Endodermal cell (in vitro differentiated cells): Measurements from ENCODE around the gene SLIT3. TPM values are rescaled to one million over a fixed set of nuclear protein-coding genes. Genes with fewer than 3 reads are reported as not detected.
A peak's percentile ranks its signal among the peaks of the same experiment; 100 is the strongest.

Experiments
- DNase-seq: peaks from one replicate; pipeline ENCODE4 v3.0.0-alpha.2; 2017
- H3K27ac ChIP-seq: 2 replicates; pipeline ENCODE4 v1.5.1; 2013; ENCODE audit warnings: mild to moderate bottlenecking, low read depth, low read length, moderate library complexity
- H3K27me3 ChIP-seq: 2 replicates; pipeline ENCODE4 v1.6.1; 2013; ENCODE audit warnings: mild to moderate bottlenecking, low read length, moderate library complexity; ENCODE audit not compliant: insufficient read depth, control insufficient read depth, poor library complexity, severe bottlenecking
- H3K36me3 ChIP-seq: 2 replicates; pipeline ENCODE4 v1.7.0; 2013; ENCODE audit warnings: mild to moderate bottlenecking, low read length, moderate library complexity; ENCODE audit not compliant: control insufficient read depth, insufficient read depth
- H3K4me1 ChIP-seq: one replicate; pipeline ENCODE4 v1.7.0; 2013; ENCODE audit warnings: low read length; ENCODE audit not compliant: control insufficient read depth, insufficient read depth
- H3K4me3 ChIP-seq: 2 replicates; pipeline ENCODE4 v1.5.1; 2013; ENCODE audit warnings: mild to moderate bottlenecking, low read length, moderate library complexity
- H3K9ac ChIP-seq: 2 replicates; pipeline ENCODE4 v1.6.1; 2013; ENCODE audit warnings: mild to moderate bottlenecking, low read length, moderate library complexity; ENCODE audit not compliant: poor library complexity, severe bottlenecking; ENCODE audit errors: extremely low read depth
- H3K9me3 ChIP-seq: 2 replicates; pipeline ENCODE4 v1.6.1; 2013; ENCODE audit warnings: mild to moderate bottlenecking, low read length, moderate library complexity; ENCODE audit not compliant: control insufficient read depth
- H3K27ac Mint-ChIP-seq: 2 replicates; pipeline ENCODE4 v1.8.0; 2020; ENCODE audit warnings: mixed read lengths
- H3K27me3 Mint-ChIP-seq: 2 replicates; pipeline ENCODE4 v1.8.0; 2021; ENCODE audit warnings: mild to moderate bottlenecking, mixed read lengths; ENCODE audit not compliant: insufficient read depth
- H3K36me3 Mint-ChIP-seq: 2 replicates; pipeline ENCODE4 v1.8.0; 2020; ENCODE audit warnings: low read depth, mixed read lengths
- H3K4me1 Mint-ChIP-seq: 2 replicates; pipeline ENCODE4 v1.8.0; 2020; ENCODE audit warnings: mixed read lengths
- H3K4me3 Mint-ChIP-seq: 2 replicates; pipeline ENCODE4 v1.8.0; 2020; ENCODE audit warnings: mild to moderate bottlenecking, moderate library complexity, mixed read lengths
- H3K9me3 Mint-ChIP-seq: 2 replicates; pipeline ENCODE4 v1.8.0; 2020; ENCODE audit warnings: mild to moderate bottlenecking, mixed read lengths
- CTCF ChIP-seq: fragments of 200-600 bp; sonication (generic); conservative IDR thresholded peaks from 2 replicates; pipeline ENCODE4 v1.5.0; 2021; ENCODE audit warnings: antibody characterized with exemption, mild to moderate bottlenecking
- WGBS, 2 experiments: methylation state at CpG; one replicate each; pipeline versions ENCODE4 v1.1.5 to v1.1.7; 2013; ENCODE audit warnings: missing lambda C conversion rate in 2 of 2, mixed read lengths in 1 of 2; ENCODE audit not compliant: insufficient coverage in 1 of 2, insufficient read length in 1 of 2; 5-methylcytosine and 5-hydroxymethylcytosine counted together
- total RNA-seq, 2 donors: library from RNA; stranded (reverse); fragmentation: NEBNext Ultra II Directional in 1 of 2; extraction: Animal tissue kit (Norgen Biotek cat#: 25700) in 1 of 2; gene quantifications; 2 replicates in 1 of 2; 3 replicates in 1 of 2; pipeline ENCODE4 v1.2.1, GENCODE V29; 2021

Gene SLIT3
- total RNA-seq, 2 donors from 2014 or later = 2.5 to 3.4 TPM

DNA sequence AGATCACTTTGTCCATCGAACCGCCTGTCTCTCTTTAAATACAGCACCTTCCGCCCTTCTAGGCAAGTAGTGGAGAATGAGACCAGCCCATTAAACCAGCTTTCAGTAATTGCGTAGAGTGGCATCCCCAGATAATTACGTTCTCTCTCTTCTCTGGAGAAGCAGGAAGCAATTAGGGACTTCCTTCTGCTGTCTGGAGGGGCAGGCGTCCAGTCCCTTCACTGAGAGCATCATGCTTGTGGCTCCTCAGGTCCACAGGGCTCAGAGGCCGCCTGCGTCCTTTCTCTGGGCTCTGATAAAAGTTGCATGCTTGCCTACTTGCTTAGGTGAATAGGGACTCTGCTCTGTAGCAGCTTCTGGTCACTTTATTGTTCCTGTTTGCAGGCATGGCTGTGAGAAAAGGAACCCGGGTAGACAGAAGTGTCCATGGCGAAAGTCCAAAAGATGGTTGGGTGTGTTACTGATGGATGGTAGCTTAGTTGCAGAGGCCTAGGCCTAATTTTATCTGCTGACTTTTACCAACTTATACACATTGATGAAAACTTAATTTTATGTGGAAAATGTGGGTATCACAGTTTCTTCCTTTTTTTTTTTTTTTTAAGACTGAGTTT, 422.7 kb downstream of the SLIT3 start:
- Mint-ChIP-seq H3K9me3 (no peaks in the 10 kb centered on the region), H3K36me3 (no peaks in the 10 kb centered on the region), H3K27ac (no peak overlapping the region), H3K4me1 (peaks cover 32% of the 10 kb centered on the region), H3K4me3 (no peak overlapping the region), H3K27me3 (peaks cover 15% of the 10 kb centered on the region)
- H3K27ac ChIP-seq = peak overlapping the region; percentile 77
- WGBS, 2 experiments = 91 to 94% methylated on average over 8 to 10 of the region's 10 CpGs
- no peaks in the 10 kb centered on the region for H3K9me3 ChIP-seq
- no peak for DNase-seq
- no peaks in the 10 kb centered on the region for H3K36me3 ChIP-seq
- H3K4me1 ChIP-seq = peaks cover 7% of the 10 kb centered on the region
- H3K4me3 ChIP-seq = no peak overlapping the region
- TF ChIP-seq CTCF = no peak
- H3K9ac ChIP-seq = no peak overlapping the region
- H3K27me3 ChIP-seq = no peaks in the 10 kb centered on the region

GRCh38 chr5:168877132-168877892, 423.6 kb downstream of the SLIT3 start:
- Mint-ChIP-seq H3K27me3 (peaks cover 10% of the 10 kb centered on the region), H3K4me3 (no peak overlapping the region), H3K9me3 (no peaks in the 10 kb centered on the region), H3K27ac (no peak overlapping the region), H3K4me1 (peaks cover 25% of the 10 kb centered on the region), H3K36me3 (no peaks in the 10 kb centered on the region)
- Histone ChIP-seq H3K9ac (no peak overlapping the region), H3K27me3 (no peaks in the 10 kb centered on the region), H3K36me3 (no peaks in the 10 kb centered on the region), H3K9me3 (no peaks in the 10 kb centered on the region), H3K4me3 (no peak overlapping the region), H3K27ac (peak overlapping the region; percentile 77), H3K4me1 (peaks cover 7% of the 10 kb centered on the region)
- no peak for TF ChIP-seq CTCF
- no peak for DNase-seq
- WGBS, 2 experiments = 67 to 81% methylated on average over 9 to 11 of the region's 11 CpGs

- H3K36me3 Mint-ChIP-seq = no peaks in the 10 kb centered on the region
- DNase-seq = no peak
- Histone ChIP-seq H3K27me3 (peaks cover under 1% of the 10 kb centered on the region), H3K4me1 (peaks cover 7% of the 10 kb centered on the region), H3K9ac (no peak overlapping the region), H3K9me3 (no peaks in the 10 kb centered on the region), H3K36me3 (no peaks in the 10 kb centered on the region), H3K4me3 (no peak overlapping the region), H3K27ac (no peak overlapping the region)
- no peak for TF ChIP-seq CTCF
- H3K4me3 Mint-ChIP-seq = no peak overlapping the region
- H3K27ac Mint-ChIP-seq = peak overlapping the region; percentile 20
- peaks cover 16% of the 10 kb centered on the region for H3K4me1 Mint-ChIP-seq
- H3K27me3 Mint-ChIP-seq = peaks cover 6% of the 10 kb centered on the region
- WGBS, 2 experiments = 87 to 93% methylated on average over 3 of the region's 3 CpGs
- no peaks in the 10 kb centered on the region for H3K9me3 Mint-ChIP-seq
Observed at GRCh38 chr5:168876419-168876818, 424.5 kb downstream of the SLIT3 start.
